Measurements from ENCODE around the gene ZNF341.

GRCh38 chr20:33716498-33716897, 15.3 kb upstream of the ZNF341 start:
- TF ChIP-seq CTCF (IDR thresholded peaks at IDR 0.05) (no peak), POLR2AphosphoS5 (IDR thresholded peaks at IDR 0.05; ENCODE audit: insufficient read depth in 1 of 2, low read depth in 1 of 2) (no peak)
